KMS-11 (cell line): ENCODE data around the gene WFIKKN2.

ENCODE experiments used
- H2AFZ ChIP-seq: fragments of 200-600 bp; sonication (generic); 2 replicates; pipeline ENCODE4 v1.6.1; 2016; ENCODE audit warnings: antibody characterized with exemption, mixed run types, low read depth
- H3K27ac ChIP-seq: fragments of 200-600 bp; sonication (generic); 2 replicates; pipeline ENCODE4 v1.6.1; 2016; ENCODE audit warnings: mild to moderate bottlenecking, mixed run types
- H3K27me3 ChIP-seq: fragments of 200-600 bp; sonication (generic); 2 replicates; pipeline ENCODE4 v1.6.1; 2017; ENCODE audit warnings: mild to moderate bottlenecking, low read depth, mixed run types, moderate library complexity; ENCODE audit not compliant: insufficient read depth
- H3K36me3 ChIP-seq: fragments of 200-600 bp; sonication (generic); 2 replicates; pipeline ENCODE4 v1.6.1; 2017; ENCODE audit warnings: mild to moderate bottlenecking, mixed run types; ENCODE audit not compliant: insufficient read depth
- H3K4me1 ChIP-seq: fragments of 200-600 bp; sonication (generic); 2 replicates; pipeline ENCODE4 v1.6.1; 2016; ENCODE audit warnings: mild to moderate bottlenecking, low read depth, mixed run types; ENCODE audit not compliant: poor library complexity, severe bottlenecking
- H3K4me2 ChIP-seq: fragments of 200-600 bp; sonication (generic); 2 replicates; pipeline ENCODE4 v1.7.0; 2016; ENCODE audit warnings: mild to moderate bottlenecking, mixed run types
- H3K4me3 ChIP-seq: fragments of 200-600 bp; sonication (generic); IDR thresholded peaks from 2 replicates; pipeline ENCODE4 v1.6.1; 2017; ENCODE audit warnings: low read depth, low read length, mixed read lengths; ENCODE audit not compliant: insufficient read depth
- H3K79me2 ChIP-seq: fragments of 200-600 bp; sonication (generic); 2 replicates; pipeline ENCODE4 v1.6.1; 2016; ENCODE audit warnings: low read depth, mixed run types; ENCODE audit not compliant: insufficient read depth
- H3K9ac ChIP-seq: fragments of 200-600 bp; sonication (generic); 2 replicates; pipeline ENCODE4 v1.6.1; 2016; ENCODE audit warnings: mild to moderate bottlenecking, mixed run types
- H4K20me1 ChIP-seq: fragments of 200-600 bp; sonication (generic); 2 replicates; pipeline ENCODE4 v1.6.1; 2016; ENCODE audit warnings: mild to moderate bottlenecking, mixed run types; ENCODE audit not compliant: insufficient read depth
- CTCF ChIP-seq: fragments of 200-600 bp; sonication (generic); conservative IDR thresholded peaks from 2 replicates; pipeline ENCODE4 v1.6.1; 2017; ENCODE audit warnings: low read depth, mild to moderate bottlenecking, antibody characterized with exemption, low read length, moderate library complexity, mixed read lengths

Gene WFIKKN2

DNA sequence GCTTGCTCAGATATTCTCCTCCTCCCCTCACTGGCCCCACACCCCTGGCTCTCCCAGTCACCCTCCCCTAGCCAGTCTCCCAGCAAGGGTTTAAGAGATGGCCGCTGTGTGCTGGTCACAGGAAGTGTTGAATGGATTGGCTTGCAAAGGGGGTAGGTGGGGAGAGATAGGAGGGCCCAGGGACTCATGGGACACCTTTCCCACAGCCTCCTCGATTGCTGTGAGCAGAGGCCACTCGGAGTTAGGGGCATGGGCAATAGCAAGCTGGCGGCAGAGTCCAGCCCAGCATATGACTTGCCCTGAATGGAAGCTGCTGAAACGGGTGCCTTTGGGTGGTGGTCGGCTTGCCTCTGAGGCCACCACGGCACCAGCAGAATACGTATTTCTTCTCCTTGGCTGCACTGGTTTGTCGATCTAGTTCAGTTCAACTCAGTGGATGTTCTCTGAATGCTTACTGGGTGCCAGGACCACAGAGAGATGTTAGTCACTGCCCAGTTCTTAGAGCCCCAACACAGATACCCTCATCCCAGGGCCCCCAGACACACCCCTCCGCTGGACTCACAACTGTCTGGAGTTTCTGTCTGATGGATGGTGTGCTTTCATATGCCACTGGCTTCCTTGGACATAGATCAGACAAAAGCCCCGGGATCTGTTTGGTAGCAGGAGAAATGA, 6.0 kb downstream of the WFIKKN2 start:
- Histone ChIP-seq H3K4me3 (no peak overlapping the region), H3K4me1 (no peaks in the 10 kb centered on the region), H3K36me3 (no peaks in the 10 kb centered on the region), H3K4me2 (no peak overlapping the region), H3K79me2 (no peaks in the 10 kb centered on the region), H3K27ac (no peak overlapping the region), H2AFZ (no peak overlapping the region), H4K20me1 (no peaks in the 10 kb centered on the region), H3K27me3 (no peaks in the 10 kb centered on the region), H3K9ac (no peak overlapping the region)
- TF ChIP-seq CTCF: no peak

GRCh38 chr17:50841949-50842354, 6.6 kb downstream of the WFIKKN2 start:
- H3K36me3 ChIP-seq: no peaks in the 10 kb centered on the region
- no peak overlapping the region for H3K27ac ChIP-seq
- no peak overlapping the region for H3K4me3 ChIP-seq
- H2AFZ ChIP-seq: no peak overlapping the region
- no peaks in the 10 kb centered on the region for H3K4me1 ChIP-seq
- no peak overlapping the region for H3K9ac ChIP-seq
- peak; percentile 74 for TF ChIP-seq CTCF
- H3K79me2 ChIP-seq: no peaks in the 10 kb centered on the region
- H4K20me1 ChIP-seq: no peaks in the 10 kb centered on the region
- H3K4me2 ChIP-seq: no peak overlapping the region
- H3K27me3 ChIP-seq: no peaks in the 10 kb centered on the region

DNA sequence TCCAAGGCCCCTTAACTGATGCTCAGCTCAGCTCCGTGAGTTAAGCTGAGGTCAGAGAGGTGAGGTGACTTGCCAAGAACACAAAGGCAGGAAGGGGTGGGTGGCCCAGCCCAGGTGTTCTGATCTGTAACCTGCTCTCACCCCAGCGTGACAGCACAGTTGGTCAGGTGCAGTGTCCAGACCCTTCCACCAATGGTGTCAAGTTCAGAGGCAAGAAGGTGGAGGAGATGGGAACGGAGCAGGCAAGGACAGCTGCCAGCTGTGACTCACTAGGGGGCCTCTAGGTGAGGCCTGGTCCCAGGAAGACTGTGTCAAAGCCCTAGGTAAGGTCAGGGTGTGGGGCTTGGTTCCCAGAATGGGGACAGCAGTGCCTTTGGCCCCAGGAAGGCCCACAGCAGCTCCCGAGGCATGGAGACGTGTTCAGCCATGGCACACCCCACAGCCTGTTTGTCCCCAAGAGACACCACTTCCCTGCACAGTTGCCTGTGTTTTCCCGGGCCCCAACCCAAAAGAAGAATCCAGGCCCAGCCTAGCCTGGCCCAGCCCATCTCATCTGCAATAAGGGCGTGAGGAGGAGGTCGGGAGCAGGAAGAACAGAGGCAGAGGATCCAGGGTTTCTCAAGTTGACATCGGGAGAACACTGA, 7.2 kb downstream of the WFIKKN2 start:
- no peaks in the 10 kb centered on the region for H4K20me1 ChIP-seq
- TF ChIP-seq CTCF: no peak
- H3K36me3 ChIP-seq: no peaks in the 10 kb centered on the region
- H3K4me1 ChIP-seq: no peaks in the 10 kb centered on the region
- H2AFZ ChIP-seq: no peak overlapping the region
- H3K27me3 ChIP-seq: no peaks in the 10 kb centered on the region
- H3K4me2 ChIP-seq: no peak overlapping the region
- no peak overlapping the region for H3K27ac ChIP-seq
- no peak overlapping the region for H3K9ac ChIP-seq
- no peak overlapping the region for H3K4me3 ChIP-seq
- no peaks in the 10 kb centered on the region for H3K79me2 ChIP-seq

DNA sequence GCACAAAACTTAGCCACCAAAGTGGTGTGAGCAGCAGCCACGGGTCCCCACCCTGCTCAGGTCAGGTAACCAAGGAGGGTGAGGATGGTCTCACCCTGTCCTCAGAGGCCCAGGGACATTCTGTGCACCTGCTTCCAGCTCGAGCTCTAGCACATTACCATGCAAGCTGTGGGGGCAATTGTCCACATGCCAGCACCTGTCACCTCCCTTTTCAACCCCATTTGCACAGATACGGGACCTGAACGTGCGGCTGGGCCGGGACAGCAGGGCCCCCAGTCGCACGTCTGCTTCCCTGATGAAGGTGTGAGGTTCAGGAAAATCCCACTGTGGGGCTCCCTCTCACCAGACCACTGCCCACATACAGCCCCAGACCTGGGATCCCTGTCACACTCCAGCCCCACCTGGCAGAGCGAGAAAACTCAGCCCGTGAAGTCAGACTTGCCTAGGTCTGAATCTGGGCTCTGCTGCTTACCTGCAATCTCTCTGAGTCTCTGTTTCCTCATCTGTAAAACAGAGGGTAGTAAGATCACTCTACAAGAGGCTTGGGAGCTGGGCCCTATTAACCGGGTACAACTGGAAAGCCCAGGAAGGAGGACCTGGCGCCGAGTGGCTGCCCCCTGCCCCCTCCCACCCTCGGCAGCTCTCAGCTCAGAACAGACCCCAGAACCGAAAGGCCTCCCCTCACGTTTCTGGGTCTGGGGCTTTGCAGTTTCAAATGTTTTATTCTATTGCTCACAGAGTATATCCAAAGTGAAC, 7.9 kb downstream of the WFIKKN2 start:
- TF ChIP-seq CTCF: no peak

More for the DNA sequence above, 7.9 kb downstream of the WFIKKN2 start:
- Histone ChIP-seq H3K36me3 (no peaks in the 10 kb centered on the region), H3K27me3 (no peaks in the 10 kb centered on the region), H3K9ac (no peak overlapping the region), H4K20me1 (no peaks in the 10 kb centered on the region), H3K4me2 (no peak overlapping the region), H3K4me1 (no peaks in the 10 kb centered on the region), H3K79me2 (no peaks in the 10 kb centered on the region), H2AFZ (no peak overlapping the region), H3K27ac (no peak overlapping the region), H3K4me3 (no peak overlapping the region)
